A673 (cell line): ENCODE data around the gene RING1. TPM values are rescaled to one million over a fixed set of nuclear protein-coding genes. Genes with fewer than 3 reads are reported as not detected.

Source experiments
- BruUV-seq: library from RNA; stranded (reverse); fragments of 400-500 nt; replicated peaks from 2 replicates; lab custom pipeline; 2021; lab: Mats Ljungman, UMichigan
- CTCF ChIA-PET: fragments of 300-600 bp; sonication (Branson Sonifier 250); formaldehyde crosslinking; loops from one replicate; lab custom pipeline; 2022; ENCODE audit warnings: antibody characterized with exemption; lab: Charles Lee
- POLR2A ChIA-PET: fragments of 300-600 bp; sonication (Branson Sonifier 250); formaldehyde crosslinking; loops from one replicate; lab custom pipeline; 2022; ENCODE audit warnings: antibody characterized with exemption; ENCODE audit not compliant: low non-redundant PET; lab: Charles Lee
- DNase-seq: peaks from one replicate; pipeline ENCODE4 v3.0.0-alpha.2; 2015; ENCODE audit warnings: low spot score
- H3K27ac ChIP-seq: fragments of 200-600 bp; sonication (generic); 2 replicates; pipeline ENCODE4 v1.5.1; 2016; ENCODE audit warnings: mixed run types, low read depth, mild to moderate bottlenecking, mixed read lengths, antibody characterized with exemption, low read length; ENCODE audit not compliant: poor library complexity, severe bottlenecking
- H3K27me3 ChIP-seq: fragments of 200-600 bp; sonication (generic); replicated peaks from 2 replicates; pipeline ENCODE4 v1.6.1; 2017; ENCODE audit warnings: mixed run types, low read depth, mild to moderate bottlenecking, mixed read lengths, antibody characterized with exemption, low read length; ENCODE audit not compliant: insufficient read depth, poor library complexity
- H3K36me3 ChIP-seq: fragments of 200-600 bp; sonication (generic); 2 replicates; pipeline ENCODE4 v1.6.1; 2016; ENCODE audit warnings: mixed run types, mild to moderate bottlenecking, mixed read lengths, antibody characterized with exemption, low read length; ENCODE audit not compliant: insufficient read depth, poor library complexity, severe bottlenecking
- H3K4me1 ChIP-seq: fragments of 200-600 bp; sonication (generic); 2 replicates; pipeline ENCODE4 v1.6.1; 2017; ENCODE audit warnings: mixed run types, mild to moderate bottlenecking, mixed read lengths, antibody characterized with exemption, low read length; ENCODE audit not compliant: insufficient read depth, poor library complexity, severe bottlenecking
- H3K4me3 ChIP-seq: fragments of 200-600 bp; sonication (generic); 2 replicates; pipeline ENCODE4 v1.5.1; 2016; ENCODE audit warnings: low read depth, mixed run types, mild to moderate bottlenecking, mixed read lengths, low read length; ENCODE audit not compliant: poor library complexity, severe bottlenecking
- H3K9me3 ChIP-seq: fragments of 200-600 bp; sonication (generic); 2 replicates; pipeline ENCODE4 v1.6.1; 2016; ENCODE audit warnings: mixed run types, low read depth, mild to moderate bottlenecking, mixed read lengths, antibody characterized with exemption, low read length; ENCODE audit not compliant: poor library complexity, severe bottlenecking
- EZH2 ChIP-seq: fragments of 200-600 bp; sonication (generic); IDR thresholded peaks from 2 replicates; pipeline ENCODE4 v1.6.1; 2017; ENCODE audit warnings: borderline replicate concordance, low read depth, mild to moderate bottlenecking, mixed read lengths, antibody characterized with exemption, low read length; ENCODE audit not compliant: poor library complexity, severe bottlenecking
- intact Hi-C: fragments of 100-400 bp; cut with micrococcal nuclease; formaldehyde crosslinking; loops from one replicate; pipeline ENCODE4 v1.10.0; 2022; ENCODE audit not compliant: unreplicated experiment
- total RNA-seq: library from RNA; stranded (reverse); gene quantifications from 2 replicates; pipeline ENCODE4 v1.2.3, GENCODE V29; 2021
- TF ChIP-seq, protein P1 (sequence below): fragments of 300-800, 200-600 bp; sonication (generic); conservative IDR thresholded peaks from 2 replicates; pipeline ENCODE4 v1.5.1; 2017; ENCODE audit warnings: low read depth, mild to moderate bottlenecking, antibody characterized with exemption, low read length, moderate library complexity, mixed read lengths

RING1 gene
- total RNA-seq, 1 experiment from 2014 or later: 43.3 TPM

- Histone ChIP-seq H3K27me3 (no peaks in the 10 kb centered on the region), H3K36me3 (no peaks in the 10 kb centered on the region), H3K4me1 (peaks cover 7% of the 10 kb centered on the region), H3K4me3 (no peak overlapping the region), H3K9me3 (no peaks in the 10 kb centered on the region), H3K27ac (no peak overlapping the region)
- TF ChIP-seq EZH2: no peak
- TF ChIP-seq, protein P1, sequence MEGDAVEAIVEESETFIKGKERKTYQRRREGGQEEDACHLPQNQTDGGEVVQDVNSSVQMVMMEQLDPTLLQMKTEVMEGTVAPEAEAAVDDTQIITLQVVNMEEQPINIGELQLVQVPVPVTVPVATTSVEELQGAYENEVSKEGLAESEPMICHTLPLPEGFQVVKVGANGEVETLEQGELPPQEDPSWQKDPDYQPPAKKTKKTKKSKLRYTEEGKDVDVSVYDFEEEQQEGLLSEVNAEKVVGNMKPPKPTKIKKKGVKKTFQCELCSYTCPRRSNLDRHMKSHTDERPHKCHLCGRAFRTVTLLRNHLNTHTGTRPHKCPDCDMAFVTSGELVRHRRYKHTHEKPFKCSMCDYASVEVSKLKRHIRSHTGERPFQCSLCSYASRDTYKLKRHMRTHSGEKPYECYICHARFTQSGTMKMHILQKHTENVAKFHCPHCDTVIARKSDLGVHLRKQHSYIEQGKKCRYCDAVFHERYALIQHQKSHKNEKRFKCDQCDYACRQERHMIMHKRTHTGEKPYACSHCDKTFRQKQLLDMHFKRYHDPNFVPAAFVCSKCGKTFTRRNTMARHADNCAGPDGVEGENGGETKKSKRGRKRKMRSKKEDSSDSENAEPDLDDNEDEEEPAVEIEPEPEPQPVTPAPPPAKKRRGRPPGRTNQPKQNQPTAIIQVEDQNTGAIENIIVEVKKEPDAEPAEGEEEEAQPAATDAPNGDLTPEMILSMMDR: no peak
- CTCF ChIA-PET: no interaction called here
- BruUV-seq: no TSS peak
- intact Hi-C loops: no loop called here
- POLR2A ChIA-PET: no interaction called here
- no peak for DNase-seq
Observed at GRCh38 chr6:33164665-33165373, 43.5 kb upstream of the RING1 start.

DNA sequence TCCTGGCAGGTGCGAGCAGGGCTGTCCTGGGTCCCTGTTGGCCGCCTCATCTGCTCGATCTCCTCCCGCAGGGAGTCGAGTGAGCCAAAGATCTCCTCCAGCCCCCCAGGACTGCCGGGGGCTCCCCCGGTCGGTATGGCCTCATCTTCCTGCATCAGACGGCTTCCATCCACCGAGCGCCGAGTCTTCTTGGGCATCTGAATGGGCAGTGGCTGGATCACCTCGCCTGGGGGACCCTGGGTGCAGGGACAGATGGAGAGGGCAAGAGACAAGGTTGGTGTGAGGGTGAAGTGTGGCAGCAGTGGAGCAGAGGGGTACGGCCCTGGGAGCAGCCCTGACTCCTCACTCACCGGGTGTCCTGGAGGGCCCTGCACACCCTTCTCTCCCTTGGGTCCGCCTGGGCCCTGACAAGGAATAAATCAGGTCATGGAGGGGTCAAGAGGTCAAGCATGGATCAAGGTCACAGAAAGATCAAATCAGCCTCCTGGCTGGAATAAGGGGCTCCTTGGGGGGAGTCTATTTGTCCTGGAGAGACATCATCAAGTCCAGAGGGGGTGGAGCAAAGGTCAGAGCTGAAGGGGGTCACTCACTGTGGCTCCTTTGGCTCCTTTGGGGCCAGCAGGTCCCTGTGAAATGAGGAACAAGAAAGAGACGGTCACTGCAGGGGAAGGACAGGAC, 42.6 kb upstream of the RING1 start:
- TF ChIP-seq, protein P1: no peak
- Histone ChIP-seq H3K36me3 (no peaks in the 10 kb centered on the region), H3K9me3 (no peaks in the 10 kb centered on the region), H3K4me3 (no peak overlapping the region), H3K4me1 (peaks cover 7% of the 10 kb centered on the region), H3K27me3 (no peaks in the 10 kb centered on the region), H3K27ac (no peak overlapping the region)
- intact Hi-C loops: no loop called here
- ChIA-PET POLR2A (no interaction called here), CTCF (no interaction called here)
- BruUV-seq: no TSS peak
- DNase-seq: no peak

DNA sequence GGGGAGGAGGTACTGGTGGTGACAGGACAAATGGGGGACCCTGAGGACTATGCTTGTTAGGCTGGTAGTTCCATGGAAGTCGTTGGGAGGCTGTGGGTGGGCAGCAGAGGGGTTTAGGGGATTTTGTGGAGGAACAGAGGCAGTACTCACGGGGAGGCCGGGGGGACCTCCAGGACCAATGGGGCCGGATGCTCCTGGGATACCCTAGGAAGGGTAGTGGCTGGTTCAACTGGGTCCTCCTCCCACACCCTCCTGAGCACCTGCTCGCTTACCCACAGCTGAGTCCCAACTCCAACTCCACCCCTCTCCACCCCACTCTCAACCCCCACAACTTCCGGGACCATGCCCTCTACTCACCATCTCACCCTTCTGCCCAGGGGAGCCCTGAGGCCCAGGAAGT, 41.9 kb upstream of the RING1 start:
- ChIA-PET POLR2A (no interaction called here), CTCF (no interaction called here)
- H3K27ac ChIP-seq: no peak overlapping the region
- no peaks in the 10 kb centered on the region for H3K36me3 ChIP-seq
- no peaks in the 10 kb centered on the region for H3K27me3 ChIP-seq
- no peaks in the 10 kb centered on the region for H3K9me3 ChIP-seq
- intact Hi-C loops: no loop called here
- peaks cover under 1% of the 10 kb centered on the region for H3K4me1 ChIP-seq
- no peak for DNase-seq
- no peak for TF ChIP-seq EZH2
- TF ChIP-seq, protein P1: no peak
- H3K4me3 ChIP-seq: no peak overlapping the region
- BruUV-seq: no TSS peak
